Panc1 (cell line): ENCODE measurements around the gene ITIH6. TPM values are rescaled to one million over a fixed set of nuclear protein-coding genes. Genes with fewer than 3 reads are reported as not detected.

ENCODE experiments used
- ATAC-seq: fragments of 200-7000 bp; cut with Tn5 transposase; 2 replicates; pipeline ENCODE4 v1.9.1; 2020; ENCODE audit warnings: mild to moderate bottlenecking, moderate library complexity
- BruUV-seq: library from RNA; stranded (reverse); fragments of 400-500 nt; replicated peaks from 2 replicates; lab custom pipeline; 2021; lab: Mats Ljungman, UMichigan
- CTCF ChIA-PET: fragments of 300-600 bp; sonication (Branson Sonifier 250); formaldehyde crosslinking; loops from one replicate; lab custom pipeline; 2022; ENCODE audit warnings: antibody characterized with exemption; lab: Charles Lee
- POLR2A ChIA-PET: fragments of 300-600 bp; sonication (Branson Sonifier 250); formaldehyde crosslinking; loops from one replicate; lab custom pipeline; 2022; ENCODE audit warnings: antibody characterized with exemption; lab: Charles Lee
- DNase-seq: peaks from one replicate; pipeline ENCODE4 v3.0.0-alpha.2; 2010; ENCODE audit warnings: low read depth, low spot score
- H3K27ac ChIP-seq: 2 replicates; pipeline ENCODE4 v1.5.1; 2011; ENCODE audit warnings: mild to moderate bottlenecking, low read length, inconsistent platforms
- H3K27me3 ChIP-seq: fragments of 200-500 bp; sonication (Bioruptor generic); 2 replicates; pipeline ENCODE4 v1.6.0; 2014; ENCODE audit warnings: low read length, inconsistent platforms; ENCODE audit not compliant: control insufficient read depth, insufficient read depth
- H3K36me3 ChIP-seq: fragments of 200-500 bp; sonication (Bioruptor generic); 2 replicates; pipeline ENCODE4 v1.5.1; 2014; ENCODE audit warnings: inconsistent platforms, mild to moderate bottlenecking, low read length, moderate library complexity; ENCODE audit not compliant: control insufficient read depth, insufficient read depth
- H3K4me1 ChIP-seq: 2 replicates; pipeline ENCODE4 v1.5.1; 2011; ENCODE audit warnings: inconsistent platforms, mild to moderate bottlenecking, low read length, moderate library complexity; ENCODE audit not compliant: control insufficient read depth, insufficient read depth
- H3K4me3 ChIP-seq, 2 experiments: 2 replicates each; pipeline ENCODE4 v1.5.1; 2011 to 2012; ENCODE audit warnings: low read depth in 2 of 2, low read length in 2 of 2, mild to moderate bottlenecking in 2 of 2, inconsistent platforms in 1 of 2, moderate library complexity in 1 of 2
- H3K9me3 ChIP-seq: fragments of 200-500 bp; sonication (Bioruptor generic); 2 replicates; pipeline ENCODE4 v1.5.1; 2014; ENCODE audit warnings: low read depth, mild to moderate bottlenecking, inconsistent platforms, low read length, moderate library complexity; ENCODE audit not compliant: control insufficient read depth, insufficient read depth
- POLR2AphosphoS5 ChIP-seq: IDR thresholded peaks from 2 replicates; pipeline ENCODE4 v1.6.1; 2012; ENCODE audit warnings: mild to moderate bottlenecking, low read depth, low read length, moderate library complexity
- SIN3A ChIP-seq: IDR thresholded peaks from 2 replicates; pipeline ENCODE4 v1.6.1; 2012; ENCODE audit warnings: low read depth, mild to moderate bottlenecking, low read length, moderate library complexity, borderline replicate concordance; ENCODE audit not compliant: insufficient read depth
- TCF7L2 ChIP-seq: IDR thresholded peaks from 2 replicates; pipeline ENCODE4 v1.6.1; 2011; ENCODE audit warnings: mild to moderate bottlenecking, low read depth, low read length, inconsistent platforms
- in situ Hi-C: cut with HindIII; loops from 2 replicates; pipeline ENCODE4 v1.10.0; 2016; ENCODE audit warnings: low sequenced_read_pairs, low pct_unique_long_range_greater_than_20kb
- intact Hi-C: fragments of 100-400 bp; cut with micrococcal nuclease; formaldehyde crosslinking; loops from one replicate; pipeline ENCODE4 v1.10.0; 2022; ENCODE audit not compliant: unreplicated experiment
- total RNA-seq: library from RNA; stranded (reverse); gene quantifications from one replicate; pipeline ENCODE4 v1.2.1, GENCODE V29; 2021; ENCODE audit not compliant: unreplicated experiment
- TF ChIP-seq, protein P1 (sequence below), 2 experiments: IDR thresholded peaks; 2 replicates each; pipeline ENCODE4 v1.6.1; 2011 to 2012; ENCODE audit warnings: low read depth in 2 of 2, control low read depth in 1 of 2, low read length in 1 of 2, mild to moderate bottlenecking in 1 of 2, moderate library complexity in 1 of 2; ENCODE audit not compliant: insufficient read depth in 1 of 2
- TF ChIP-seq, protein P2 (sequence below): fragments of 450-650 bp; IDR thresholded peaks from 2 replicates; pipeline ENCODE4 v1.5.1; 2017; ENCODE audit warnings: mild to moderate bottlenecking

ITIH6 gene
- total RNA-seq, 1 experiment from 2014 or later = not detected

DNA sequence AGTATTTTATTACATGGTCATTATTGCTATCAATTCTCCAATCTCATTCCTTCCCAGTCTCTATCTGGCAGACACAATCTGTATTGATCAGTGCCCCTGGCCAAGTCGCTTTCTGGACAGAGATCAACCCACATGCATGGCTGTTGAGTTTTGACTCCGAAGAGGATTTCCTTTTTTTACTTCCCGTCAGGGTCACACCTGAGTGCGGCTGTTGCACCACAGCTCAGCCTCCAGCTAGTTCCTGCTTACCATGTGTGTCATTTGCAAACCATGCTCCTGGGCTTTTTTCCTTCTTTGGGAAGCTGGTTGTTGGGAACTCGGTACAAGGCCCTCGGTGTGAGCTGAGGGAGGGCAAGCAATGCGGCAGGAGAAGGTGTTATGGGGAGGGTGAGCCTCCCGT lies 21.1 kb upstream of the ITIH6 start:
- ATAC-seq = no peak
- DNase-seq = no peak
- in situ Hi-C loops (no loop called here), intact Hi-C loops (no loop called here)
- CTCF ChIA-PET = no interaction called here
- no peaks in the 10 kb centered on the region for H3K9me3 ChIP-seq
- BruUV-seq = no TSS peak
- H3K27ac ChIP-seq = no peak overlapping the region
- H3K27me3 ChIP-seq = no peaks in the 10 kb centered on the region
- H3K4me1 ChIP-seq = no peaks in the 10 kb centered on the region
- POLR2A ChIA-PET = no interaction called here
- no peak overlapping the region for H3K4me3 ChIP-seq
- TF ChIP-seq TCF7L2 (no peak), SIN3A (no peak), POLR2AphosphoS5 (no peak)
- TF ChIP-seq, protein P1, sequence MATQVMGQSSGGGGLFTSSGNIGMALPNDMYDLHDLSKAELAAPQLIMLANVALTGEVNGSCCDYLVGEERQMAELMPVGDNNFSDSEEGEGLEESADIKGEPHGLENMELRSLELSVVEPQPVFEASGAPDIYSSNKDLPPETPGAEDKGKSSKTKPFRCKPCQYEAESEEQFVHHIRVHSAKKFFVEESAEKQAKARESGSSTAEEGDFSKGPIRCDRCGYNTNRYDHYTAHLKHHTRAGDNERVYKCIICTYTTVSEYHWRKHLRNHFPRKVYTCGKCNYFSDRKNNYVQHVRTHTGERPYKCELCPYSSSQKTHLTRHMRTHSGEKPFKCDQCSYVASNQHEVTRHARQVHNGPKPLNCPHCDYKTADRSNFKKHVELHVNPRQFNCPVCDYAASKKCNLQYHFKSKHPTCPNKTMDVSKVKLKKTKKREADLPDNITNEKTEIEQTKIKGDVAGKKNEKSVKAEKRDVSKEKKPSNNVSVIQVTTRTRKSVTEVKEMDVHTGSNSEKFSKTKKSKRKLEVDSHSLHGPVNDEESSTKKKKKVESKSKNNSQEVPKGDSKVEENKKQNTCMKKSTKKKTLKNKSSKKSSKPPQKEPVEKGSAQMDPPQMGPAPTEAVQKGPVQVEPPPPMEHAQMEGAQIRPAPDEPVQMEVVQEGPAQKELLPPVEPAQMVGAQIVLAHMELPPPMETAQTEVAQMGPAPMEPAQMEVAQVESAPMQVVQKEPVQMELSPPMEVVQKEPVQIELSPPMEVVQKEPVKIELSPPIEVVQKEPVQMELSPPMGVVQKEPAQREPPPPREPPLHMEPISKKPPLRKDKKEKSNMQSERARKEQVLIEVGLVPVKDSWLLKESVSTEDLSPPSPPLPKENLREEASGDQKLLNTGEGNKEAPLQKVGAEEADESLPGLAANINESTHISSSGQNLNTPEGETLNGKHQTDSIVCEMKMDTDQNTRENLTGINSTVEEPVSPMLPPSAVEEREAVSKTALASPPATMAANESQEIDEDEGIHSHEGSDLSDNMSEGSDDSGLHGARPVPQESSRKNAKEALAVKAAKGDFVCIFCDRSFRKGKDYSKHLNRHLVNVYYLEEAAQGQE (IDR thresholded peaks at IDR 0.05; ENCODE audit: insufficient read depth in 1 of 2, low read depth in 2 of 2, low read length in 1 of 2) = no peak
- TF ChIP-seq, protein P2, sequence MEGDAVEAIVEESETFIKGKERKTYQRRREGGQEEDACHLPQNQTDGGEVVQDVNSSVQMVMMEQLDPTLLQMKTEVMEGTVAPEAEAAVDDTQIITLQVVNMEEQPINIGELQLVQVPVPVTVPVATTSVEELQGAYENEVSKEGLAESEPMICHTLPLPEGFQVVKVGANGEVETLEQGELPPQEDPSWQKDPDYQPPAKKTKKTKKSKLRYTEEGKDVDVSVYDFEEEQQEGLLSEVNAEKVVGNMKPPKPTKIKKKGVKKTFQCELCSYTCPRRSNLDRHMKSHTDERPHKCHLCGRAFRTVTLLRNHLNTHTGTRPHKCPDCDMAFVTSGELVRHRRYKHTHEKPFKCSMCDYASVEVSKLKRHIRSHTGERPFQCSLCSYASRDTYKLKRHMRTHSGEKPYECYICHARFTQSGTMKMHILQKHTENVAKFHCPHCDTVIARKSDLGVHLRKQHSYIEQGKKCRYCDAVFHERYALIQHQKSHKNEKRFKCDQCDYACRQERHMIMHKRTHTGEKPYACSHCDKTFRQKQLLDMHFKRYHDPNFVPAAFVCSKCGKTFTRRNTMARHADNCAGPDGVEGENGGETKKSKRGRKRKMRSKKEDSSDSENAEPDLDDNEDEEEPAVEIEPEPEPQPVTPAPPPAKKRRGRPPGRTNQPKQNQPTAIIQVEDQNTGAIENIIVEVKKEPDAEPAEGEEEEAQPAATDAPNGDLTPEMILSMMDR = no peak
- H3K36me3 ChIP-seq = no peaks in the 10 kb centered on the region

DNA sequence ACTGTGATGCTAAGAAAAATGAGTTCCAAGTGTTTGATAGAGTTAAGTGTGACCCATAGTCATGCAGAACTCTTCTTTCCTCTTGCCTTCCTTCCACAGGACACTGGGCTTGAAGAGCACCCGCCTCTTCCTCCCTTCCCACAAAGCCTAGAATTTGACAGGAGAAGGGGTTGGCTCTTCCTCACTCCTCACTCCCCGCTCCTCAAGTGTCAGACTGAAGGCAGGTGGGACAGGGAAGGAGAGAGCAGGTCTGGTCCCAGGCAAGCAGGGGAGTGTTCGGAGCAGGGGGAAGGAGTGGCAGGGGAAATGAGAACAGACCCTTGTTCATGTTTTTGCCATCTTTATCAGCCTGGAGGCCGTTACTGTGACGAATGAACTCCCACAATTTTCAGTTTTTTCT lies 20.2 kb upstream of the ITIH6 start:
- DNase-seq (no peak), ATAC-seq (no peak)

More for the DNA sequence above, 20.2 kb upstream of the ITIH6 start:
- no peak for TF ChIP-seq TCF7L2
- TF ChIP-seq, protein P1 (IDR thresholded peaks at IDR 0.05; ENCODE audit: insufficient read depth in 1 of 2, low read depth in 2 of 2, low read length in 1 of 2) = no peak
- intact Hi-C loops = no loop called here
- H3K4me1 ChIP-seq = no peaks in the 10 kb centered on the region
- H3K4me3 ChIP-seq = no peak overlapping the region
- H3K36me3 ChIP-seq = no peaks in the 10 kb centered on the region
- in situ Hi-C loops = no loop called here
- H3K9me3 ChIP-seq = no peaks in the 10 kb centered on the region
- no peak overlapping the region for H3K27ac ChIP-seq
- ChIA-PET POLR2A (no interaction called here), CTCF (no interaction called here)
- H3K27me3 ChIP-seq = no peaks in the 10 kb centered on the region
- no TSS peak for BruUV-seq
